ENCODE data around the gene SLC24A3. TPM values are rescaled to one million over a fixed set of nuclear protein-coding genes. Genes with fewer than 3 reads are reported as not detected.

SLC24A3 gene
- total and polyA plus RNA-seq, 9 donors: 4.8 to 40.5 (median 18.6) TPM

DNA sequence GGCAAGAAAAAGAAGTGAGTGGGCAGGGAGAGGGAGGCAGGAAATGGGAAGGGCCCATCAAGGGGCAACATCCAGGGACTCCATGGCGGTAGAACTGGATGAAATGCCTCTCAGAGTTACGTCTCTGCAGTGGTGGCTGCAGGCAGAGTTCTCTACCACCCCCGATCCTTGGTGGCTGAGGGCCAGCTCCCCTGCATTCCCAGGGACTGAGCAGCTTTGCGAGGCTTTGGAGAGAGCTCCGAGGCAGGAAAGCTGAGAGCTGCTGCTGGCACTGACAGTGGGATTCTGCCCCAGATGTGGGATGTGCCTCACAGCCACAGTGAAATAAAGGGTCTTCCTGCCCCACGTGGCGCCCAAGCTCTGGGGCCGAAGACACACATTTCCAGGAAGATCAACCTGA lies 236.6 kb downstream of the SLC24A3 start:
- Histone ChIP-seq H3K4me3 (no peak overlapping the region), H3K9me3 (no peaks in the 10 kb centered on the region), H3K27me3 (no peaks in the 10 kb centered on the region), H3K4me1 (ENCODE audit: insufficient read depth) (peaks cover 4% of the 10 kb centered on the region), H3K27ac (no peak overlapping the region), H3K36me3 (no peaks in the 10 kb centered on the region)
- 19 to 36% (median 28%) methylated on average over 5 to 8 of the region's 8 CpGs for WGBS, 3 donors
- TF ChIP-seq, protein P1, sequence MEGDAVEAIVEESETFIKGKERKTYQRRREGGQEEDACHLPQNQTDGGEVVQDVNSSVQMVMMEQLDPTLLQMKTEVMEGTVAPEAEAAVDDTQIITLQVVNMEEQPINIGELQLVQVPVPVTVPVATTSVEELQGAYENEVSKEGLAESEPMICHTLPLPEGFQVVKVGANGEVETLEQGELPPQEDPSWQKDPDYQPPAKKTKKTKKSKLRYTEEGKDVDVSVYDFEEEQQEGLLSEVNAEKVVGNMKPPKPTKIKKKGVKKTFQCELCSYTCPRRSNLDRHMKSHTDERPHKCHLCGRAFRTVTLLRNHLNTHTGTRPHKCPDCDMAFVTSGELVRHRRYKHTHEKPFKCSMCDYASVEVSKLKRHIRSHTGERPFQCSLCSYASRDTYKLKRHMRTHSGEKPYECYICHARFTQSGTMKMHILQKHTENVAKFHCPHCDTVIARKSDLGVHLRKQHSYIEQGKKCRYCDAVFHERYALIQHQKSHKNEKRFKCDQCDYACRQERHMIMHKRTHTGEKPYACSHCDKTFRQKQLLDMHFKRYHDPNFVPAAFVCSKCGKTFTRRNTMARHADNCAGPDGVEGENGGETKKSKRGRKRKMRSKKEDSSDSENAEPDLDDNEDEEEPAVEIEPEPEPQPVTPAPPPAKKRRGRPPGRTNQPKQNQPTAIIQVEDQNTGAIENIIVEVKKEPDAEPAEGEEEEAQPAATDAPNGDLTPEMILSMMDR (IDR thresholded peaks at IDR 0.05): no peak
- TF ChIP-seq POLR2A (IDR thresholded peaks at IDR 0.05) (no peak), EP300 (IDR thresholded peaks at IDR 0.05) (no peak)
- DNase-seq: peak; percentile 52 to 80 (median 64)
- intact Hi-C loops (cut with DNase I): no loop called here

DNA sequence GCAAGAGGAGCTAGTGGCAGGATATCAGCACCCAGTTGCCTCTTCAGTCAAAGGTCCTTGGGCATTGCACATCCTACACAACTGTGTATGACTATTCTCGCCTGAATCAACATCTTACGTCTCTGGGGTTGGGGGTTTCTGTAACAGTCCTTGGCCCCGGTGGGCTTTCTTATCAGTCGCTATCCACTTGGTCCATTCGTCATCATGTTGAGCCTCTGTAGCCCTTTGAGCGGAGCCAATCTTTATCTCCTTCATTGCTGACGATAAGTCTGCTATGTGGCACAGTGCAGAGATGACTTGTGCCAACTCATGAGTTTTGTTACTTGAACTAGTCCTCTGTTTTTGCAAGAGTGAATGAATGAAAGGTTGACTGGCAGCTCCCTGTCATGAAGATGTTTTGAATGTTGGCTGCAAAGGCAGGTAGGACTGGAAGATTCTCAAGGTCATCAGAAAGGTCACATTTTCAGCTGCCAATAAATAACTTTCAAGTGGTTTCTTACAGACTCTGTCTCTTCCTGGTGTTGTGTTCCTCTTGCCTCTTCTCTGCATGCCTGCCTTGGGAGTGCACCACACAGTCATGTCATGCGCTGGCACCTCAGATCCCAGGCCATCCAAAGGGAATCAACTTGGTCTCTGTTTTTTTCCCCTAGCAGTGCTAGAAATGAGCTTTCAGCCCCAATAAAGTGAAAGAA lies 238.9 kb downstream of the SLC24A3 start:
- 67 to 77% (median 68%) methylated on average over 8 of the region's 8 CpGs for WGBS, 3 donors
- TF ChIP-seq, protein P1 (IDR thresholded peaks at IDR 0.05): no peak
- no peak for TF ChIP-seq POLR2A (IDR thresholded peaks at IDR 0.05)
- TF ChIP-seq EP300 (IDR thresholded peaks at IDR 0.05): no peak
- Histone ChIP-seq H3K9me3 (no peaks in the 10 kb centered on the region), H3K27ac (no peak overlapping the region), H3K4me3 (no peak overlapping the region), H3K36me3 (no peaks in the 10 kb centered on the region), H3K4me1 (ENCODE audit: insufficient read depth) (peaks cover 4% of the 10 kb centered on the region), H3K27me3 (no peaks in the 10 kb centered on the region)
- intact Hi-C loops (cut with DNase I): no loop called here
- DNase-seq: no peak

DNA sequence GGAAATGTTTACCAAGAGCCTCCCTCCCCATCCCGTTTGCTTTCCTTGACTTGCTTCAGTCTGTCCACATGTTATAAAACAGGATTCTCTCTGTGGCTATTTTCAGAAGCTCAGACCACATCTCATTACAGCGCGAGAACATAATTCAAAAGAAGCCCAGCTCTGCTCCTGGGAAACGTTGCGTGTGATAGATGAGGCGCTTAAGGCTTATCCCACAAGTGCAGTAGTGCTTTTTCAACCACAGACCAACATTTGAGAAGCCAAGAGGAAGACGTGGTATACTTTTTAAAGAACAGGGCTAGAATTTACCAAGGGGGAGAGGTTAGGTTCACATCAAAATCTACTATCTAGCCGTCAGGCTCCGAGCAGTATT lies 239.5 kb downstream of the SLC24A3 start:
- peaks cover 4% of the 10 kb centered on the region for H3K4me1 ChIP-seq (ENCODE audit: insufficient read depth)
- H3K27me3 ChIP-seq: no peaks in the 10 kb centered on the region
- intact Hi-C loops (cut with DNase I): no loop called here
- H3K4me3 ChIP-seq: no peak overlapping the region
- H3K9me3 ChIP-seq: no peaks in the 10 kb centered on the region
- DNase-seq: no peak
- no peaks in the 10 kb centered on the region for H3K36me3 ChIP-seq
- 58 to 68% (median 61%) methylated on average over 9 of the region's 9 CpGs for WGBS, 3 donors
- no peak overlapping the region for H3K27ac ChIP-seq
- no peak for TF ChIP-seq EP300 (IDR thresholded peaks at IDR 0.05)
- no peak for TF ChIP-seq POLR2A (IDR thresholded peaks at IDR 0.05)
- TF ChIP-seq, protein P1 (IDR thresholded peaks at IDR 0.05): no peak

DNA sequence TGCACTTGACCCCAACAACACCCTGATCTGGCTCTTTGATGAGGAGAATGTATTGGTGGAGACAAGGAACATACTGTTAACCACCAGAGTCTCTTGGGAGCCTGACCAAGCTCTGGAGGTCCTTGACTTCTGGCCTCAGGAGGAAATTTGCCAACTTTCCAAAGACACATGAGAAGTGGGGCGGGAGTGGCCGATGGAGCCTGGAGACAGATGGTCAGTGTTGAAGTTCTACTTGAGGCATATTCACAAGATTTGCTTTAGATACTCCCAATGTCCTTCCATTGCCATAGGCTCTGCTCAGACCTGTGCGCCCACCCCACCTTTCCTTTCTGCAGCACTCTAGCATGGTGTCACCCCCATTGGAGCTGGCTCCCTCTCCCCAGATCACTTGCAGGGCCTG lies 241.0 kb downstream of the SLC24A3 start:
- intact Hi-C loops (cut with DNase I): no loop called here
- DNase-seq: no peak
- TF ChIP-seq POLR2A (IDR thresholded peaks at IDR 0.05) (no peak), EP300 (IDR thresholded peaks at IDR 0.05) (no peak)
- TF ChIP-seq, protein P1 (IDR thresholded peaks at IDR 0.05): no peak
- WGBS, 3 donors: 87 to 96% (median 92%) methylated on average over 3 of the region's 3 CpGs
- Histone ChIP-seq H3K9me3 (no peaks in the 10 kb centered on the region), H3K36me3 (no peaks in the 10 kb centered on the region), H3K27ac (no peak overlapping the region), H3K4me3 (no peak overlapping the region), H3K27me3 (no peaks in the 10 kb centered on the region), H3K4me1 (ENCODE audit: insufficient read depth) (peaks cover 4% of the 10 kb centered on the region)
